Fibroblast of pulmonary artery (primary cell): ENCODE data around the gene NDUFA5.
"Not testable (repeated sequence)": the region's sequence is repeated elsewhere in the genome, so short reads cannot be mapped to it uniquely, and the experiment has no call there.

ENCODE experiments used
- DNase-seq: peaks from one replicate; pipeline ENCODE4 v3.0.0-alpha.2; 2010; ENCODE audit warnings: low read depth
- H3K4me3 ChIP-seq: replicated peaks from 2 replicates; pipeline ENCODE4 v1.5.1; 2011; ENCODE audit warnings: low read depth, mild to moderate bottlenecking, control low read depth, low read length, moderate library complexity
- CTCF ChIP-seq: IDR thresholded peaks from 2 replicates; pipeline ENCODE4 v1.5.1; 2011; ENCODE audit warnings: mild to moderate bottlenecking, control low read depth, low read length, inconsistent platforms; ENCODE audit errors: missing control alignments

Gene NDUFA5

GRCh38 chr7:123533929-123534382 lies 23.7 kb downstream of the NDUFA5 start:
- DNase-seq: no peak
- H3K4me3 ChIP-seq: peak overlapping the region; percentile 71
- no peak for TF ChIP-seq CTCF

GRCh38 chr7:123533553-123533917 lies 24.1 kb downstream of the NDUFA5 start:
- no peak for TF ChIP-seq CTCF
- DNase-seq: no peak
- no peak overlapping the region for H3K4me3 ChIP-seq

GRCh38 chr7:123532788-123533552 lies 24.6 kb downstream of the NDUFA5 start:
- DNase-seq: peak; percentile 27
- H3K4me3 ChIP-seq: peak overlapping the region; percentile 47

- H3K4me3 ChIP-seq: peak overlapping the region; percentile 47
- DNase-seq: not testable (repeated sequence)
Measured at GRCh38 chr7:123532343-123532742, 25.3 kb downstream of the NDUFA5 start.

GRCh38 chr7:123530035-123530591 lies 27.5 kb downstream of the NDUFA5 start:
- DNase-seq, H3K4me3 ChIP-seq: not testable (repeated sequence)

GRCh38 chr7:123528265-123528664 lies 29.4 kb downstream of the NDUFA5 start:
- no peak overlapping the region for H3K4me3 ChIP-seq
- no peak for TF ChIP-seq CTCF
- no peak for DNase-seq

- H3K4me3 ChIP-seq, DNase-seq: not testable (repeated sequence)
Measured at GRCh38 chr7:123527712-123528225, 29.8 kb downstream of the NDUFA5 start.

- DNase-seq, H3K4me3 ChIP-seq: not testable (repeated sequence)
Measured at GRCh38 chr7:123526533-123526932, 31.1 kb downstream of the NDUFA5 start.

GRCh38 chr7:123522066-123522465 lies 35.6 kb downstream of the NDUFA5 start:
- no peak for TF ChIP-seq CTCF
- no peak for DNase-seq
- no peak overlapping the region for H3K4me3 ChIP-seq
